Esophagus (tissue), 2 donors: ENCODE measurements around the gene ITPR1. TPM values are rescaled to one million over a fixed set of nuclear protein-coding genes. Genes with fewer than 3 reads are reported as not detected.
A peak's percentile ranks its signal among the peaks of the same experiment; 100 is the strongest.

ENCODE experiments used
- H3K27ac ChIP-seq, 2 donors: one replicate each; pipeline ENCODE4 v1.5.1; 2013; ENCODE audit warnings: low read depth in 2 of 2, mild to moderate bottlenecking in 2 of 2, inconsistent platforms in 1 of 2, low read length in 1 of 2, moderate library complexity in 1 of 2
- H3K27me3 ChIP-seq, 2 donors: one replicate each; pipeline ENCODE4 v1.6.1; 2013; ENCODE audit warnings: low read length in 2 of 2, control low read depth in 1 of 2, mild to moderate bottlenecking in 1 of 2; ENCODE audit not compliant: insufficient read depth in 2 of 2, control insufficient read depth in 1 of 2
- H3K36me3 ChIP-seq, 2 donors: one replicate each; pipeline ENCODE4 v1.6.1; 2013; ENCODE audit warnings: low read length in 1 of 2; ENCODE audit not compliant: control insufficient read depth in 2 of 2, insufficient read depth in 2 of 2
- H3K4me1 ChIP-seq, 2 donors: one replicate each; pipeline ENCODE4 v1.6.1; 2013; ENCODE audit warnings: low read length in 1 of 2; ENCODE audit not compliant: control insufficient read depth in 2 of 2, insufficient read depth in 2 of 2
- H3K4me3 ChIP-seq, 2 donors: one replicate each; pipeline ENCODE4 v1.5.1; 2013; ENCODE audit warnings: low read length in 2 of 2, mild to moderate bottlenecking in 2 of 2, low read depth in 1 of 2, moderate library complexity in 1 of 2
- H3K9me3 ChIP-seq, 2 donors: one replicate each; pipeline ENCODE4 v1.6.1; 2013; ENCODE audit warnings: mild to moderate bottlenecking in 2 of 2, low read depth in 1 of 2, low read length in 1 of 2, moderate library complexity in 1 of 2; ENCODE audit not compliant: control insufficient read depth in 2 of 2, insufficient read depth in 1 of 2
- WGBS, 2 donors: extraction: QIAGEN DNeasy Blood & Tissue Kit; methylation state at CpG; one replicate each; pipeline ENCODE4 v1.1.7; 2013; 5-methylcytosine and 5-hydroxymethylcytosine counted together
- polyA plus RNA-seq, 2 donors: library from polyadenylated mRNA; stranded (reverse); fragments of 200-250 nt; gene quantifications; one replicate each; pipeline ENCODE4 v1.2.3, GENCODE V29; 2013
- donor health status: healthy with polysubstance abuse.
- donor health status: Bipolar disorder and iron deficiency.

The ITPR1 gene
- polyA plus RNA-seq, 2 donors, result 7.5 to 16.3 TPM

GRCh38 chr3:4517093-4517492 lies 23.9 kb downstream of the ITPR1 start:
- H3K4me1 ChIP-seq, result peaks cover 0 to 2% of the 10 kb centered on the region in 2 donors
- no peak overlapping the region for H3K4me3 ChIP-seq
- WGBS, 2 donors, result 78 to 82% methylated on average over 5 of the region's 5 CpGs
- no peak overlapping the region for H3K27ac ChIP-seq
- H3K36me3 ChIP-seq, result no peaks in the 10 kb centered on the region
- no peaks in the 10 kb centered on the region for H3K9me3 ChIP-seq
- no peaks in the 10 kb centered on the region for H3K27me3 ChIP-seq

DNA sequence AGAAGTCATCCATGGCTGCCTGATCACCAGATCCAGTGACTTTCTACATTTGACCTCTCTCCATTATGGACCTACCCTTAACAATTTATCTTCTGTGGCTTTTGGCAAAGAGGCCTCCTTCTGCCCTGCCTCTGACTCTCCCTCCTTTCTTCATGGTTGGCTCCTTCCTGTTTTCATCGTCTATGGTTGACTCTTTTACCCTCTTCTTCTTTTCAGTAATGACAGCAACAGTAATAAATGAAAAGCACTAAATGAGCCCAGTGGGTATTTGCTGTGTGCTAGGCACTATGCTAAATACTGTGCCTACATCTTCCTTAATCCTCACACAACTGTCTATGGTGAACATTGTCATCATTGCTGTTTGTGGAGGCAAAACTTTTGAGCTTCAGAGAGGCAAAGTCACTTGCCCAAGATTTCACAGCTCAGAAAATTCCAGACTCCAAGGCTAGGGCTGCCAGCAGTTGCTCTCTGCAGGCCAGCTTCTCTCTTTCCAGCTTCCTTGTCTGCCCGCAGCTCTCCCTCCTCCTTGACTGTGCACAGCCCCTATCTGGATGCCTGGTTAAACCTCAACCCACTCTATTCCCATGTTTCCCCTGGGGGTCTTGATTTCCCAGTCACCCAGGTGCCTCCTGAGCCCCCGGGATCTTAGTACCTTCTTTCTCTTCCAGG lies 24.6 kb downstream of the ITPR1 start:
- Histone ChIP-seq H3K9me3 (no peaks in the 10 kb centered on the region), H3K36me3 (no peaks in the 10 kb centered on the region), H3K4me1 (peaks cover 0 to 2% of the 10 kb centered on the region in 2 donors), H3K4me3 (no peak overlapping the region), H3K27ac (peak overlapping the region in 1 of 2 donors; percentile 8), H3K27me3 (no peaks in the 10 kb centered on the region)
- 42% methylated on average over 3 of the region's 3 CpGs for WGBS, 2 donors

- no peaks in the 10 kb centered on the region for H3K9me3 ChIP-seq
- H3K27ac ChIP-seq, result peak overlapping the region in 1 of 2 donors; percentile 2
- no peak overlapping the region for H3K4me3 ChIP-seq
- 71 to 88% methylated on average over 5 of the region's 5 CpGs for WGBS, 2 donors
- no peaks in the 10 kb centered on the region for H3K36me3 ChIP-seq
- H3K27me3 ChIP-seq, result no peaks in the 10 kb centered on the region
- H3K4me1 ChIP-seq, result peaks cover 0 to 2% of the 10 kb centered on the region in 2 donors
Measured at GRCh38 chr3:4520033-4520816, 27.1 kb downstream of the ITPR1 start.

- H3K27ac ChIP-seq, result no peak overlapping the region
- H3K4me3 ChIP-seq, result no peak overlapping the region
- no peaks in the 10 kb centered on the region for H3K9me3 ChIP-seq
- 86 to 95% methylated on average over 7 of the region's 7 CpGs for whole genome bisulfite sequencing, 2 donors
- H3K27me3 ChIP-seq, result no peaks in the 10 kb centered on the region
- peaks cover 0 to 2% of the 10 kb centered on the region in 2 donors for H3K4me1 ChIP-seq
- H3K36me3 ChIP-seq, result no peaks in the 10 kb centered on the region
Measured at GRCh38 chr3:4522947-4523346, 29.8 kb downstream of the ITPR1 start.

DNA sequence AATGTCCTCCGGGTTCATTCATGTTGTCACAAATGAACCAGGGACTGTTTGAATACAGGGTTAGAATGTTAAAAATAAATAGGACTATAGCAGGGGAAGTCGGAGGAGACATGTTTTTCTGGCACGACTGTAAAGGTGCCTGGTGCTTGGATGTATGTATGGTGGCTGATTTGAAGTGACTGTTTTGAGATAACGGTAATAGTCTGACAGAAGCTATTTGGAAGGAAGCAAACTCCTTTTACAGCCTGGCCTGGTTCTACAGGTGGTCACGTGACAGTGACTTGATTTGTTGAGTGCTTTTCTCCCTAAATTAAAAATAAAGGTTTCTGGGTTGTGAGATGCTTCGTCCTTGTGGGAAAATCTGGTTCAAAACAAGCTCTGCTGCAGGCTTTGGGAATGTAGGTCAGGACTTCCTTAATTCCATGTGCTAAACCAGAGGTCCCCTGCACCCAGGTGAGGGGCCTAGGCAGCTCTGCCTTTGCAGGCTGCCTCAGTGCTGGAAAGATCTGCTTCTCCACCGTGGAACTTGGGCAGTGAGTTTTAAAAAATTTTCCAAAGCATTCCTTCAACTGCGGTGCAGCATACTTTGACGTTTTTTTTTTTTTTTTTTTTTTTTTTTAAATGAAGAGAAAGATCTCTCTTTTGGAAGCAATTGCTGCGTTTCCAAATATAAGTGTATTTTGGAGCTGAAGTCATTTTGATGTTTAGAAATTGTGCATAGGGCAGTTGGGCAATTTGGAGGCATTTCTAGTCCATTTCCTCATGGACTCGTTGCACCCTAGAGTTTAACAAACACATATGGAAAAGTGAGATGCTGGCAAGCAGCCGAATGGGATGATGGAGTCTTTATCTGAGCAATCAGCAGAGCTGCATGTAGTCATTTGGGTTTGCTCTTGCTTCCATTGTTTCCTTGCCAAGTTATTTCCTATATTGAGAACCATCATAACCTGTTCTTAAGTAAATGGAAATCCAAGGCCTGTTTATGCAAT lies 30.9 kb downstream of the ITPR1 start:
- Histone ChIP-seq H3K27me3 (no peaks in the 10 kb centered on the region), H3K36me3 (no peaks in the 10 kb centered on the region), H3K4me1 (peaks cover 0 to 2% of the 10 kb centered on the region in 2 donors), H3K9me3 (no peaks in the 10 kb centered on the region), H3K27ac (peak overlapping the region in 1 of 2 donors; percentile 47), H3K4me3 (no peak overlapping the region)
- 61 to 67% methylated on average over 12 of the region's 12 CpGs for WGBS, 2 donors

DNA sequence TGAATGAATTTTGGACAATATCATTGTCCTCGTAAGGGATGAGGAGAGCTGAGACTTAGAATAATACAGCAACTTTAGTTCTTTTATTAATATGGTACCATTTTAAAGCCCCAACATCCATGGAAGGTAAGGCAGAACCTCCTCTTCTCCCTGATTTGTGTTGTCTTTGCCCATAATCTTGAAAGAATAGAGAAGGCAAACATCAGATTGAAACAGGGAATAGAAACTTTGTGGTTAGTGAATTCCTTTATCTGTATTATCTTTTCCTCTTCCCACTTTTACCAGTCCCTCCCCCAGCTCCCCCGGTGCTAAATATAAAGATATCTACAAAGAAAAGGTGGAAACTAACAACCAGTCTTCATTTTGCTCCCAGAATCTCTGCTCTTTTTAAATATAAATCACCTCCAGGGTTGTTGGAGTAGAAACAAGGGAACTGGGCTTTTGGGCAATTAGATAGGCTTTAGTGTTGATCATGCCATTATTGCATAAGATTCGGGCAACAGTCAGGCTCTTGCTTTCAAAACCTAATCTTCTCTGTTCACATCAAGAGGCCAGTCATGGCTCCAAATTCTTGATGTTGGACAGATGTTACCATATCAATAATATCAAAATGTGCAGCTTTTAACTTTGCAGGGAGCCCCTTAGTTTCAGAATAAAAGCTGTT lies 32.5 kb downstream of the ITPR1 start:
- Histone ChIP-seq H3K36me3 (no peaks in the 10 kb centered on the region), H3K9me3 (no peaks in the 10 kb centered on the region), H3K4me3 (no peak overlapping the region), H3K27ac (no peak overlapping the region), H3K4me1 (no peaks in the 10 kb centered on the region), H3K27me3 (no peaks in the 10 kb centered on the region)
- WGBS, 2 donors, result 77 to 84% methylated on average over 3 of the region's 3 CpGs

DNA sequence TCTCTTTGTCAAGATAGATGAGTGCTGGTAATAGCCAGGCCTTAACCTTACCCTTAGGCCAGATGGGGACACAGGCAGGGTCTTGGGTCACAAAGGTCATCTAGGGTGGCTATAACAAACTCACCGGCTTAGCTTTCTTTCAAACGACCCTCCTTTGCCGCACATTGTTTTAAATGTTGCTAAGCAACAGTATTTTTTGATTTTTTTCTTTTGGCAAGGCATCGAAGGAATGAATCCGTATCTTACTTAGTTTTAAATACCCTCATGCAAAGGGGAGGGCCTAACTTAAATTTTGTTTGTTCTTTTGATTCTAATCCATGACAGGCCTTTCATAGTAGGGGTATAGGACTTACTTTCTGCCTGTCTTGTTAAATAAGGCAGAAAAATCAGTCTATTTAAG lies 35.2 kb downstream of the ITPR1 start:
- Histone ChIP-seq H3K4me1 (peaks cover 0 to 2% of the 10 kb centered on the region in 2 donors), H3K27me3 (no peaks in the 10 kb centered on the region), H3K36me3 (no peaks in the 10 kb centered on the region), H3K27ac (no peak overlapping the region), H3K4me3 (no peak overlapping the region), H3K9me3 (no peaks in the 10 kb centered on the region)
- WGBS, 2 donors, result 36 to 56% methylated on average over 5 of the region's 5 CpGs

- no peaks in the 10 kb centered on the region for H3K27me3 ChIP-seq
- H3K27ac ChIP-seq, result no peak overlapping the region
- WGBS, 2 donors, result 60 to 79% methylated on average over 5 of the region's 5 CpGs
- no peak overlapping the region for H3K4me3 ChIP-seq
- peaks cover 0 to 5% of the 10 kb centered on the region in 2 donors for H3K4me1 ChIP-seq
- H3K36me3 ChIP-seq, result no peaks in the 10 kb centered on the region
- H3K9me3 ChIP-seq, result no peaks in the 10 kb centered on the region
Measured at GRCh38 chr3:4528819-4529600, 35.9 kb downstream of the ITPR1 start.
